Hepatocyte (in vitro differentiated cells): ENCODE results near the gene CYS1.

ENCODE experiments used
- CTCF ChIP-seq: fragments of 200-600 bp; sonication (generic); IDR thresholded peaks from 2 replicates; pipeline ENCODE4 v1.5.1; 2016; ENCODE audit warnings: antibody characterized with exemption, mild to moderate bottlenecking; ENCODE audit not compliant: poor library complexity
- EZH2phosphoT487 ChIP-seq: fragments of 200-600 bp; sonication (generic); IDR thresholded peaks from one replicate; pipeline ENCODE4 v1.6.1; 2018; ENCODE audit warnings: antibody characterized with exemption, mild to moderate bottlenecking, low read depth, moderate library complexity; ENCODE audit not compliant: unreplicated experiment, severe bottlenecking

- TF ChIP-seq CTCF (no peak), EZH2phosphoT487 (no peak)
Observed at GRCh38 chr2:10083046-10083445, 2.8 kb upstream of the CYS1 start.
